Raji (cell line): ENCODE results near the gene NEMF.
A peak's percentile ranks its signal among the peaks of the same experiment; 100 is the strongest.

Experiments
- POLR2A ChIP-seq: IDR thresholded peaks from 2 replicates; pipeline ENCODE4 v1.6.1; 2011; ENCODE audit warnings: low read depth, low read length, control low read depth; ENCODE audit not compliant: insufficient read depth

Gene NEMF

DNA sequence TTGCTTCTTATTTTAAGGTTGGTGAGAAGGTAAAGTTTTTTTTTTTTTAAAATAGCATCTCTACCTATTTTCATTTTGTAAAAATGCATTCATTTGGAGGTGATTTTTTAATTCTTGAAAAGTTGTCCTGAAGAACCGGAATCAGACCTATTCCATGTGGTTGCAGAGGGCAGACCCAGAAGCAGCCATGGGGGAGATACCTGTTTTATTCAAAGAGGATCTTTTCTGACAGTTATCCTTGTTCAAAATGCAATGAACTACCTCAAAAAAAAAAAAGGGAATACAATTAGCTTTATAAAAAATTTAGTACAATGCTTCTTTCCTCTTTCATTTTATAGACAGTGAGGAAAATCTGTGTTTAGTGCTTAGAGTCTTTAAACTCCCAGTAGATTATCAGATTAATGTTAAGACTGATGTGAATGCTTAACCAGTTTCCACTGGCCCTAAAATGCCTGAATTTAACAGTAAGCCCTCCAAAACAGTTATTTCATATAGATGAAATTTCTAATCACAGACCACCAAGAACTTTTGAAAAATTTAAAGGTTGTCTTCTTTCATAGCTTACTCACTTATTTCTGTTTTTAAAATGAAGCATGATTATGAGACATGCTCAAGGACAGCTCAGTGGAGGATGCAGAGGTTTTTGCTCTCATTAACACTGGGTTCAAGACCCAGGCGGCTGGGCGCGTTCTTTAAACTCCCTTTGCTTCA, 8.6 kb upstream of the NEMF start:
- no peak for TF ChIP-seq POLR2A

- TF ChIP-seq POLR2A, result 0 out of 2 replicates have a peak, but pooled peaks have one; percentile 40
Measured at GRCh38 chr14:49858383-49858782, 5.8 kb upstream of the NEMF start.

GRCh38 chr14:49857427-49858003, 4.9 kb upstream of the NEMF start:
- TF ChIP-seq POLR2A, result no peak

DNA sequence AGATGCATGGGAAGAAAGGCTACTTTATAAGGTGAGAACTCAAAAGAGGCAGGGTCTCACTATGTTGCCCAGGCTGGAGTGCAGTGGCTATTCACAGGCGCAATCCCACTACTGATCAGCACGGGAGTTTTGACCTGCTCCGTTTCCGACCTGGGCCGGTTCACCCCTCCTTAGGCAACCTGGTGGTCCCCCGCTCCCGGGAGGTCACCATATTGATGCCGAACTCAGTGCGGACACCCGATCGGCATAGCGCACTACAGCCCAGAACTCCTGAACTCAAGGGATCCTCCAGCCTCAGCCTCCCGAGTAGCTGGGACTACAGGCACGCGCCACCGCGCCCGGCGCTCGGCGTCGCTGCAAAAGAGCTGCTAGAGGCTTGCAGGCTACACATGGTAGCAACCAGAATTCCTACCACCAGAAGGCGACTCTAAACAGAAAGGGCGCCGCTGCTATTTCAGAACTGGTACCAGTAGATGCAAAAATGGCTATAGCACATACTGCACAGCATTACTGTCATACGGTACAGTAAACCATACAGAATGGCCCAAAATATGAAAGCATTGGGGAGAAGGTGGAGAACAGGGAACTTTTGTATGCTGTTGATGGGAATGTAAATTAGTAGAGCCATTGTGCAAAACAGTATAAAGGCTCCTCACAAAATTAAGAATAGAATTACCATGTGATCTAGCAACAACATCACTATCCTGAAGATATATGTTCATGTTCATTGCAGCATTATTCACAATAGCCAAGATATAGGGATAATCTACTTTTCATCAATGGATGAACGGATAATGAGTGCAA, 1.2 kb upstream of the NEMF start:
- TF ChIP-seq POLR2A, result 0 out of 2 replicates have a peak, but pooled peaks have one; percentile 33

- no peak for TF ChIP-seq POLR2A
Measured at GRCh38 chr14:49853158-49853477, 530 bp upstream of the NEMF start.

GRCh38 chr14:49851813-49852212, 775 bp downstream of the NEMF start:
- no peak for TF ChIP-seq POLR2A

GRCh38 chr14:49849213-49849847, 3.3 kb downstream of the NEMF start:
- TF ChIP-seq POLR2A, result no peak

DNA sequence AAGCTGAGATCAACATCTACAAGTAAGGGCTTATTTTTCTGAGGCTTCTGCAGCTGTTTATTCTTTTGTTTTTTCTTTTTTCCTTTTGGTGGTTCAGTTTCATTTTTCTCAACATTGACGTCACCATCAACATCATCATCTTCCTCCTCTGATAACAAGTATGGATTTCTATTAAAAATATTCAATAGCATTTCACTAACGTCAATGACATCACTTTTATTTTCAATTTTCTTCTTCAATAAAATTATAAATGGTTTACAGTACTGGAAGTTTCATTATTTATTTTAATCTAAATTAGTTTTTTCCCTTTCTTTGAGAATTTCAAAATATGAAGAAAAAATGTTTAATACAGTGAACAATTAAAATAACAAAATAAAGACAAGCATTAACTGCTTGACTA, 23.9 kb downstream of the NEMF start:
- no peak for TF ChIP-seq POLR2A

DNA sequence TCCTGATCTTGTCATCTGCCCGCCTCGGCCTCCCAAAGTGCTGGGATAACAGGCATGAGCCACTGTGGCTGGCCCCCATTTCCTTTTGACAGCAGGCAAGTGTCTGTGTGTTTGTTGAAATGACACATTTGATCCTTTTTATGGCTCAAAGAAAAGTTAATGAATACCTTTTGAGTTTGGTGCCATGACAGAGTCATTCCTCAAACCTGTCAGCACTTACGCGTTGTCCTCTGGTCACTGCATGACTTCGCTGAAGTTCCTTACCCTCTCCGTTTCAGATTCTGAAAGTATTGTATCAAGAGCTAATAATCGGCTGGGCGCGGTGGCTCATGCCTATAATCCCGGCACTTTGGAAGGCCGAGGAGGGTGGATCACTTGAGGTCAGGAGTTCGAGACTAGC, 32.4 kb downstream of the NEMF start:
- TF ChIP-seq POLR2A, result no peak

DNA sequence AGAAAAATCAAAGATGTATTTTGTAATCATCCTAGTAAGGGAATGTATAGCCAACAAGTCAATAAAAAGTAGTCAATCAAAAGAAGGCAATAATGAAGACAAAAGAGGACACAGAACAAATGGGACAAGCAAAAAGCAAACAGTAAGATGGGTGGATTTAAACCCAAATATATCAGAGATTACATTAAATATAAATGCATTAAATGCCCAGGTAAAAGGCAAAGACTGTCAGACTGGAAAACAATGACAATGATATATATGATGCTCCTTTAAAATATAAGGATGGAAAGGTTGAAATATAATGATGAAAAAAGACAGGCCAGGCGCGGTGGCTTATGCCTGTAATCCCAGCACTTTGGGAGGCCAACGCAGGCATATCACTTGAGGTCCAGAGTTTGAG, 35.7 kb downstream of the NEMF start:
- no peak for TF ChIP-seq POLR2A

DNA sequence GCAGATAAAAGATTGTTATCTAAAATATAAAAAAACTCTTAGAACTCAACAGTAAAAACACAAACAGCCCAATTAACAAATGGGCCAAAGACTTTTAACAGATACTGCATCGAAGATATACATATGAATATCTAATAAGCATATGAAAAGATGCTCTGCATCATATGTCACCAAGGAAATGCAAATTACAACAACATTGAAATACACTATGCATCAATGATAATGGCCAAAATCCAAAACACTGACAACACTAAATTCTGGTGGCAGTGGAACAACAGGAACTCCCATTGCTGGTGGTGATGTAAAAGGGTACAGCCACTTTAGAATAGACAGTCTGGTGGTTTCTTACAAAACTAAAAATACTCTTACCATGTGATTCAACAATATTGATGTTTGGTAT, 43.8 kb downstream of the NEMF start:
- TF ChIP-seq POLR2A, result no peak

GRCh38 chr14:49796025-49796424, 56.6 kb downstream of the NEMF start:
- no peak for TF ChIP-seq POLR2A

DNA sequence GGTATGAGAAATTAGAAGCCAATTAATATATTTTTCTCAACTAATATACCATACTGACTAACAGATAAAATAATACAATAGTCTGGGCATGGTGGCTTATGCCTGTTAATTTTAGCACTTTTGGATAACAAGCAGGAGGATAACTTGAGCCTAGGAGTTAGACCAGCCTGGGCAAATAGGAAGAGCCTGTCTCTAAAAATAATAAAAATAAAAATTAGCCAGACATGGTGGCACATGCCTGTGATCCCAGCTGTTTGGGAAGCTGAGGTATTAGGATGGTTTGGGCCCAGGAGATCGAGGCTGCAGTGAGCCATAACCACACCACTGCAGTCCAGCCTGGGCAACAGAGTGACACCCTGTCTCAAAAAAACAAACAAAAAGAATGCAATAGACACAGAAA, 60.0 kb downstream of the NEMF start:
- TF ChIP-seq POLR2A, result no peak

- no peak for TF ChIP-seq POLR2A
Measured at GRCh38 chr14:49786315-49786714, 66.3 kb downstream of the NEMF start.

DNA sequence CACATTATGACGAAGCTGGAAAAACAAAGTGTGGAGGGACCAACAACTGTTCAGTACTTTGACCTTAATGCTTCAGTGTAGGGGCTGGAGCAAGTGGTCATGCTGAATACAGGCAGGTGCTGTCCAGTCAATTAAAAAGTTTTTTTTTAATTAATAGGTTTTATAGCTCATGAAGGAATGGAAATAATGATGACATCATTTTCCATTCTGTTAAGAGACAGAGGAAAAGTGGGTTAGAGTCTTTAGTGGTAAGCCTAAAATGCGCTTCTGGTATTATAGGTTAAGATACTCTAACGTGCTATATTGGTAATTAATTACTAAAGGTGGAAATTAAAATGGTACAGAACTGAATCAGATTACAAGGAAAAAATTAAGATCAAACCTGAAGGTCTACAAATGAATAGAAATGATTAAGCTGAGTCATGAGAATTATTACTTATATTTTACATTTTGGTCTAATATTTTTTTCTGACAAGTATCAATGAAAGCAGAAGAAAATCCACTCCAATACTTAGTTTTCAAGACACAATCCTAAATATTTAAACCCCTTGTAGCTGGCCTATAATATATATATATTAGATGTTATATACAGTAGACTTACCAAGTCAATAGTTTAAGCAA, 69.1 kb downstream of the NEMF start:
- TF ChIP-seq POLR2A, result no peak
